ENCODE results near the gene BTN3A1.
A peak's percentile ranks its signal among the peaks of the same experiment; 100 is the strongest.

Gene BTN3A1

GRCh38 chr6:26421259-26422144, 19.4 kb downstream of the BTN3A1 start:
- no peak for TF ChIP-seq CTCF (IDR thresholded peaks at IDR 0.05)
- peak; percentile 88 for DNase-seq (ENCODE audit: low spot score)
- H3K27ac ChIP-seq: peak overlapping the region; percentile 85 to 87

DNA sequence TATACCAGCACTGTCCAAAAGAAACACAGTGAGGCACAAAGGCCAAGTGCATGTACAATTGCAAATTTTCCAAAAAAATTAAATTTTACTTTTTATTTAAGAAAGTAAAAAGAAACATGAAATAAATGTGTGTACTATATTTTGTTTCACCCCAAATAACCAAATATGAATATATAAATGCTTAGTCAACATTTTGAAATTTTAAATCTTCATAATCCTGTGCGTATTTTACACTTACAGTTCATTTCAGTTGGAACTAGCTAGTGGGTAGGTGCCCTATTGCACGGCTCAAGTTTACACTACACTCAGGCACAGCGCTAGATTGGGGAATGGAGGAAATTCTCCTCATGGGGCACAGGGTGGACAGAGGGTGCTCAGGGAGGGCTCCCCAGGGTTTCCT, 20.3 kb downstream of the BTN3A1 start:
- H3K4me3 ChIP-seq: peak overlapping the region; percentile 78
- H3K27ac ChIP-seq: no peak overlapping the region
- DNase-seq (ENCODE audit: low spot score): no peak
- TF ChIP-seq CTCF (IDR thresholded peaks at IDR 0.05): no peak

More at GRCh38 chr6:26421259-26422144, 19.4 kb downstream of the BTN3A1 start:
- H3K4me3 ChIP-seq: peak overlapping the region; percentile 78

- no peak overlapping the region for H3K4me3 ChIP-seq
- H3K27ac ChIP-seq: no peak overlapping the region
- no peak for DNase-seq (ENCODE audit: low spot score)
These were observed 24.8 kb downstream of the BTN3A1 start for GRCh38 chr6:26426691-26427450.

GRCh38 chr6:26427451-26427809, 25.4 kb downstream of the BTN3A1 start:
- Histone ChIP-seq H3K27ac (no peak overlapping the region), H3K4me3 (no peak overlapping the region)
- no peak for DNase-seq (ENCODE audit: low spot score)
- TF ChIP-seq CTCF (IDR thresholded peaks at IDR 0.05): no peak

More at GRCh38 chr6:26426691-26427450, 24.8 kb downstream of the BTN3A1 start:
- TF ChIP-seq CTCF (IDR thresholded peaks at IDR 0.05): no peak

- TF ChIP-seq CTCF (IDR thresholded peaks at IDR 0.05): no peak
- H3K4me3 ChIP-seq: no peak overlapping the region
- DNase-seq (ENCODE audit: low spot score): no peak
- H3K27ac ChIP-seq: no peak overlapping the region
These were observed 26.1 kb downstream of the BTN3A1 start for GRCh38 chr6:26428206-26428605.

DNA sequence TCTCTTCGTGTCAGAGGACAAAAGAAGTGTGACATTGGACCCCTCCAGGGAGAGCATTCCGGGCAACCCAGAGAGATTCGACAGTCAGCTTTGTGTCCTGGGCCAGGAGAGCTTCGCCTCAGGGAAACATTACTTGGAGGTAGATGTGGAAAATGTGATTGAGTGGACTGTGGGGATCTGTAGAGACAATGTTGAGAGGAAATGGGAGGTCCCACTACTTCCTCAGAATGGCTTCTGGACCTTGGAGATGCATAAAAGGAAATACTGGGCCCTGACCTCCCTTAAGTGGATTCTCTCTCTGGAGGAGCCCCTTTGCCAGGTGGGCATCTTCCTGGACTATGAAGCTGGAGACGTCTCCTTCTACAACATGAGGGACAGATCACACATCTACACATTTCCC, 28.7 kb downstream of the BTN3A1 start:
- Histone ChIP-seq H3K27ac (peak overlapping the region in 1 of 2 donors; percentile 69), H3K4me3 (no peak overlapping the region)
- no peak for DNase-seq (ENCODE audit: low spot score)
- no peak for TF ChIP-seq CTCF (IDR thresholded peaks at IDR 0.05)

All from coronary artery (tissue), 2 donors.